NCI-H2081 treated with DMSO at 0.1 percent for 48 hours (cell line): ENCODE data around the gene CLCN7.

Experiments used
- DNase-seq: peaks from one replicate; lab custom pipeline; 2025; lab: John Stamatoyannopoulos, UW

Gene CLCN7

GRCh38 chr16:1464196-1464893 is 10.5 kb downstream of the CLCN7 start:
- DNase-seq: no peak

DNA sequence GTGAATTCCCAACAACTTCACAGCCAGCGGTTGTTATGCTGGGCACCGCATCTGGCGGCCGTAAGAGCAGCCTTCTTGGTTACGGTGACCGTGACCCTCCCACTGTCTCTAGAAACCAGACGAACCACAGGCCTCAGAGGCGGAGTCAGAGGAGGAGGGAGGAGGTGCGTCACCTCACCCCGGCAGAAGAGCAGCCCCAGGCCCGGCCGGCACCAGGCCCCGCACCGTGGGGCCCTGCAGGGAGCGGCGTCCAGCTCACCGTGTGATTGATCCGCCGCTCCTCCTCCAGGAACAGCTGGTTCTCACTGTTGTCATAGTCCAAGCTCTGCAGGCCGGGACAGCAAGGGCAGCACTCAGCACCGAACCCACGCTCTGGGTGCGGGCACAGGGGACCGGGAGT is 13.7 kb downstream of the CLCN7 start:
- no peak for DNase-seq

DNA sequence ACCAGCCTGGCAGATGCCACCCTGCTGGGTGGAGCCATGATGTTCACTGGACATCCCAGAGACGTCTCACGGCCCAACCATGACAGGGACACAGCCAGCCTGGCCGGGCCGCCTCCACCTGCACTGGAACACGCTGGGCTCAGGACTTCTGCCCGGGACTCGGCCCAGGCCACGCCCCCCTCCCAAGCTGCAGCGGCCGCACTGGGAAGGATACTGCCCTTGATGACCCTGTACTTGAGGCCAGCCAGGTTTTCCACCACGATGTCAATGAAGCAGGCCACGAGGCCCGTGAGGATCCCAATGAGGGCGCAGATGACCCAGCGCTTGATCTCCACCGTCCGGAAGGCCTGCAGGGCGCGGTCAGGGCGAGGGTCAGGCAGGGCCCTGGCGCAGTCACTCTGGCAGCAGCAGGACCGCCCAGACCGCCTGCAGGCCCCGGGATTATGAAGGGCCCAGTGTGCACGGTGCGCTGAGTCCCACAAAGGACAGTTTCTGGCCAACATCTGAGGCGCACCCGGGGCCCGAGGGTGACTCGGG is 14.2 kb downstream of the CLCN7 start:
- no peak for DNase-seq

DNA sequence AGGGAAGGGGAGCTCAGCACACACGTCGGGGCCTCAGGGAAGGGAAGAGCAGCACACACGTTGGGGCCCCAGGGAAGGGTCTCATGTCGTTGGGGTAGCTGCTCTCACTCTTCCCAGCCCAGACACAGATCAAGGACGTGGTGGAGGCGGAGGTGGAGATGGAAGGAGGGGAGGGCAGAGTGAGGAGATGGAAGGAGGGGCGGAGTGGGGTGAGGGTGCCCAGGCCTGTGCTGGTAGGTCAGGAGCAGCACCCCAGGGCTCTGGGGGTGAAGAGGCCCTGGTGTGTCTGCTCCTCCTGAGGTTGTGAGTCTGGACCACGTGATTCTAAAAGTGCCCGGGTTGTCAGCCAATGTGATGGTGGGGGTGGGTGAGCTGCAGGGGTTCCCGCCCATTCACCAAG is 14.9 kb downstream of the CLCN7 start:
- DNase-seq: no peak

DNA sequence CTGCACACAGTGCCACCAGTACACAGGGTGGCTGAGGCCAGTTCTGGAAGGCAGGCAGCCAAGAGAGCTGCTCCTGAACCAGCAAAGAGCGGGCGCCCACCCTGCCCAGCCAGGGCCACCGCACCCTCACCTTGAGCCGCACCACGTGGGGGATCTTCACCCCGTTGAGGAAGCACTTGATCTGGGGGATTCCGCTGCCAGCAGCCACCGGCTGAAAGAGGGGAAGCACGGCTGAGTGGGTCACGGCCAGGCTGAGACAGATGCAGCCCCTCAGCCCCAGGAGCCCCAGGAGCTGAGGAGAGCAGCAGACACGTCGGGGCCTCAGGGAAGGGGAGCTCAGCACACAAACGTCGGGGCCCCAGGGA is 15.9 kb downstream of the CLCN7 start:
- DNase-seq: no peak

DNA sequence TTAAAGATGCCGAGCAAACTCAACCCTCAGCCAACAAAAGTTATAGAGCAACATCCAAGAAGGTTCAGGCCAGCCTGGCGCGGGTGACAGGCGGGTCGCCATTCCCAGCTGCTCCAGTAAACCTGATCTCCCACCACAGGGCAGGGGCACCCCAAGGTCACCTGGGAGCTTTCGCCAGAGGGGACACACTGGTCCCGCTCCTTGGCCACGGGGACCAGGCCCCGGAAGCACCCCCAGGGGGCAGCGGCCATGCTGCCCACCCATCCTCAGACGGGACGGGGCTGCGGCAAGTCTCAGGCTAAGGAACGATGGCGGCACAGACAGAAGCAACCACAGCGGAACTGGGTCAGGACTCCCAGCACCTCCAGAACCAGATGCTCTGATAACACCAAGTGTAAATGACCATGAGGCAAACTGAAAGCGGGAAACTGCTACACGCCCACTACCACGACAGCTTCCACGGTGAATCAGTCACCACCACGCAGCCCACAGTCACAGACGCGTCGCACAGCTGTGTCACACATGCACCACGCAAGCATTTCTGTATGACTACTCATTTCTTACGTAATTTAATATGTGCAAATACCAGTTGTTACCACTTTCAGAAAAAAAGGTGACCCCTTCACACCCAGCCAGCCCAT is 16.4 kb downstream of the CLCN7 start:
- no peak for DNase-seq

GRCh38 chr16:1457489-1458245 is 17.2 kb downstream of the CLCN7 start:
- no peak for DNase-seq

GRCh38 chr16:1456951-1457350 is 17.9 kb downstream of the CLCN7 start:
- no peak for DNase-seq

DNA sequence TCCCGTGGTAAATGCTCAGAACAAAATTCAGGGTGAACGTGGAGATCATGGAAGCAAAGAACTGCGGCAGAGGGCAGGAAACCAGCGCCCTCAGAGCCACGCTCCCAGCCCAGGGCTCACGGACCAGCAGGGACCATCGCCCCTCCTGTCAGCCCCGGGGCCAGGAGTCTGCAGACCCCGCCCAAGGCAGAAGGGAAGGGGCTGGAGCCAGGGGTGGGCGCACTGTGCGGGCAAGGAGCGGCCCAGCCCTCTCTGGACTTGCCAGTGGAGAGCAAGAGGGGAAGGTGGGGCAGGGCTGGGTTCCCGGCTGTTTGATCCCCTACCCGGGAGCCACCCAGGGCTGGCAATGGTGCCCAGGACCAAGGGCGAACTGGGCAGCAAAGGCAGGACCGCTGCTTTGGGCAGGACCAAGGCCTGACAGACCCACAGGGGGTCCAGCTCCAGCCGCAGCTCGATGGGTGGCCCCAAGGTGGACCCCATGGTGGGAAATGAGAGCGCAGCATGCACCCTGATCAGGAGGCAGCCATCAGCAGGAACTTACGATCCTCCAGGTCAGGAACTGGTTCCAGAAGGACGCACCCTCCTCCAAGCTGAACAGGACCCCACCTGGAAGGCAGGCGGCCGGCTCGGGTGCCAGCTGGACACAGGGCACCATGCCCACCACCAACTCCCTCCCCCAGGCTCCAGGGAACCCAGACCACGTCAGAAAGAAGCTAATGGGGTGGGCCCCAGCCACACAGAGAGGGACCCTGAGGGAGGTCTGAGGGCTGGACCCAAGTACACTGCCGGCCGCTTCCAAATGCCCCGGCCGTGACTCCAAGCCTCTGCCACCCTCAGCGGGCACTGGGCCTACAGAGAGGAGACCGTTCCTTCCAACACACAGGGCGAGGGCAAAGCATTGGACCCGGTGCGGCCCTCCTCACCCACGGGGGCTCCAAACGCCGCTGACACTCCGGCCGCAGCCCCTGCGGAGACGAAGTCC is 19.3 kb downstream of the CLCN7 start:
- no peak for DNase-seq

DNA sequence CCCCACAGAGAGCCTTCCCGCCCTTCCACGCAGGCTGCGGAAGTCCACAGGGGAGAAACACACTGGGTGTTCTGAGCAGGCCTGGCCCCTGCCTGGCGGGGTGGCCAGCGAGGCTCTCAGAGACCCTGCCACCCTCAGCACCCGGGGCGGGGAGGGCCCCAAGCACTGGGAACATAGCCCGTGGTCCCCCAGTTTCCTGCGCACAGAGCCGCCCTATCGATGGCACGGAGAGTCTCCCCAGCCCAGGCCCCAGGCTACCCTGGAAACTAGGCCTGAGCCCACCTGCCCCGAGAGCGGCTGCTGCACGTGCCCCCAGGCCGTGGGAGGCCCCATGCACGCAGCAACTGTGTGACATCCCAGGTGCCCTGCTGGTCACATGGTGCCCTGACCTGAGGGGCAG is 20.3 kb downstream of the CLCN7 start:
- no peak for DNase-seq

DNA sequence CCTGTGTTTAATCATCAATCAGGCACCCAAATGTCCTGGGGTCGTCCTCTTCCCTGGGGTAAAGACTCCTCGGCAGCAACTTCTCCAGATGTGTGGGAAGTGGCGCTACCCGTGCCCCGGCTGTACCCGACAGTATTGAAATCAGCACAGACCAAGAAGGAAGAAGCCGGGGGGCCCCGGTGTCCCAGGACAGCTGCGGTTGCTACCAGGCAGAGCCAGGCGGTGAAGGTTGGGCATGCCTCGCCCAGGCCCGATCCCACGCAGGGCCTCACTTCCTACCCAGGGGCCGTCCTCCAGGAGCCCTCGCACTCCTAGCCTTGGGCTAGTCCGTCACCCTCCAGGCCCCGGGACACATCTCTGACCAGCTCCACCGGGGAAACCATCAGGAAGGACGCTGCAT is 21.5 kb downstream of the CLCN7 start:
- no peak for DNase-seq

- no peak for DNase-seq
Measured at GRCh38 chr16:1452530-1452929, 22.3 kb downstream of the CLCN7 start.

- no peak for DNase-seq
Measured at GRCh38 chr16:1451702-1452392, 23.0 kb downstream of the CLCN7 start.

GRCh38 chr16:1450841-1451240 is 24.0 kb downstream of the CLCN7 start:
- DNase-seq: no peak

DNA sequence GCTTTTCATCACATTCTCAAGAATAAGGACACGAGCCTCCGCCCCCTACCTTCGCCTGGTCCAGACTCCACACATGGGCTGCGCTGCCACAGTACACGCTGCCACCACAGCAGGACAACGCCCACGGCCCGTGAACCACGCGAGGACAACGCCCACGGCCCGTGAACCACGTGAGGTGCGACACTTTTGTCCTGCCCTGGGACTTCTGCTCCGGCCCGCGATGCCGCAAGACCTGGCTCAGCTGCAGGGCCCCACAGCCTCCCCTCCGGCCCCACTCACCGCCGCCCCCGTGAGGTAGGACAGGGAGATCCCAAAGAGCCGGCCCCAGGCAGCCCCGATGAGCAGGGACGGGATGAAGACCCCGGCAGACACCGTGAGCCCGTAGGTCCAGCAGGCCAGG is 24.6 kb downstream of the CLCN7 start:
- no peak for DNase-seq

DNA sequence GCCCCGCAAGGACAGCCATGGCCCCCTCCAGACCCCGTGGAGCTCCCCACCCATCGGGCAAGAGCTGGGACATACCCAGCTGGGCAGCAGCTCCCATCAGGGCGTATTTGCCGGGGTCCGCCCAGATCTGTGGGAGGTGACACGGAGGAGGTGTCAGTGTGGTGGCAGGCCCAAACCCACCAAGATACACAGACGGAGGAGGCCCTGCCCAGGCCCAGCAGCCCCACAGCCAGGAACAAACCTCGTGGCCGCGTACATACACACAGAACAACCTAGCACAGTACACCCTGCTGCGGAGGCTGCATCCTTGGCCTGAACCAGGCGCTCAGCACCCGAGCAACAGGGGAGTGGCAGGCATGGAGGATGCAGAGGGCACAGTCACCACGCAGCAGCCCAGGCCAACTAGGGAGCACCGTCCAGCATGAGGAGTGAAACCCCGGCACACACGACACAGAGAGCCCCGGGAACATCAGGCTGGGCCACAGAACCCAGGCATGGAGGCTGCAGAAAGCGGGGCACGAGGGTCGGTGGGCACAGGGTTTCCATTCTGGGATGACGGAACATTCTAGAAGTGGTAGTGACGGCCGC is 25.5 kb downstream of the CLCN7 start:
- DNase-seq: no peak

DNA sequence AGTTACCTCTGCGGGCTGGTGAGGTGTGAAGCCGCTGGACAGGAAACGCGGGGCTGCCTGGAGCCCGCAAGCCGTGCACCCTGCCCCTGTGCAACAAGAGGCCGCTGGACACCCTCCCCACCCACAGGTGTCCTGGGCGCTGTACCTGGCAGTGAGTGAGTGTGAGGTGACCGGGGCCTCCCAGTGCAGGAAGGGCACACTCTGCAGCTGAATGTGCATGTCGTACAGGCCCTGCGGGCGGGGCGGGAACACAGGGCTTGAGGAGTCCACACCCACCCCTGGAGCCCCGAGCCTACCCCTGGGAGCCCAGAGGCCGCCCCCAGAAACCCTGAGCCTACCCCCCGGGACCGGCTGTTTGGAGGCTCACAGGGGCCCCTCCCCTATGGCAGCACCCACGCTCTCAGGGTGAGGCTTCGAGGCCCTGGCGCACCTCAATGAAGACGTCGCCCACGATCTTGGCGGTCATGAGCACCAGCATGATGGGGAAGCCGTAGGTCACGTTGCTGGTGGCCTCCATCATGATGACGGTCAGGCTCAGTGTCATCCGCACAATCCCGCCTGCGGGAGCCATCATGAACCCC is 26.2 kb downstream of the CLCN7 start:
- no peak for DNase-seq

- DNase-seq: no peak
Measured at GRCh38 chr16:1447965-1448364, 26.9 kb downstream of the CLCN7 start.

DNA sequence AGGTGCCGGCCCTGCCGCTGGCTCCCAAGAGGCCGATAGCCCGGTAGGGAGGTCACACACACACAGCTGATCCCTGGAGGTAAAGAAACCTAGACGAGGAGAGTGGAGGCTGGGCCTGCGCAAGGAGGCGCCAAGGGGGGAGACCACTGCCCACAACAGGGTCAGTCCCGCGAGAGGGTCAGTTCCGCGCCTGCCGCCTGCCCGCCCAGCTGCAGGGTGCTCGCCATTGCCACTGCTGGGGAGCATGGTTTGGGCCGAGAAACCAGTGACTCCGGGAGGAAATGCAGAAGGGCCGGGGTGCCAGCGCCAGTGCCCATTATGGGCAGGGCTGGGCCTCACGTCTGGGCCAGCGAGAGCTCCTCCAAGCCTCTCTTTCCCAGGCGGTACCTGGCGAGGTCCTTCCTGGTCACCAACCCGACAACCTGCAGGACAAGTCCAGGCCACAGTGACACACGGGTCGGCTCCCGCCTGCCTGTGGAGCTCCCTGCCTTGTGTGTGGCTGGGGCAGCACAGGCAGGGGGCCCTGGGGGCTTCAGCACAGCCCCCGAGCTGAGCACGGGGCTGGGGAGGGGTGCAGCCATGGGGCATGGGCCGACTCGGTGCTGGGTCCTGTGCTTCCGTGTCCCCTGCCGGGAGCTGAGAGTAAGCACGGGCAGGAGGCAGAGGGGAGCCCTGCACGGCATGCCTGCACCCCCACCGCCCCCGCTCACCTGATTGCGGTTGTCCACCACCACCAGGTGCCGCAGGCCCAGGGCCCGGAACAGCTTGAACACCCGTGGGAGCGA is 28.3 kb downstream of the CLCN7 start:
- no peak for DNase-seq
